Stimulated activated CD4-positive, alpha-beta T cell treated with anti-CD3 and anti-CD28 coated beads, TNF-alpha, amount 100 ng/mL, for 48 hours (primary cell): Measurements from ENCODE around the gene FRMD4A.
"Not testable (repeated sequence)": the region's sequence is repeated elsewhere in the genome, so short reads cannot be mapped to it uniquely, and the experiment has no call there.

Source experiments
- DNase-seq, 3 donors: peaks; one replicate each; pipeline ENCODE4 v3.0.0-alpha.2; 2020; ENCODE audit warnings: low read depth in 3 of 3

The FRMD4A gene

GRCh38 chr10:13950543-13950939 lies 380.2 kb downstream of the FRMD4A start:
- DNase-seq = no peak

- DNase-seq = no peak
Measured at GRCh38 chr10:13949844-13950542, 380.7 kb downstream of the FRMD4A start.

- no peak for DNase-seq
Measured at GRCh38 chr10:13946209-13946460, 384.6 kb downstream of the FRMD4A start.

GRCh38 chr10:13945390-13946208 lies 385.1 kb downstream of the FRMD4A start:
- DNase-seq = no peak

GRCh38 chr10:13944823-13945222 lies 385.9 kb downstream of the FRMD4A start:
- DNase-seq = no peak

- DNase-seq = no peak
Measured at GRCh38 chr10:13943735-13944398, 386.9 kb downstream of the FRMD4A start.

- no peak for DNase-seq
Measured at GRCh38 chr10:13942035-13942434, 388.7 kb downstream of the FRMD4A start.

GRCh38 chr10:13939391-13939790 lies 391.3 kb downstream of the FRMD4A start:
- no peak for DNase-seq

- no peak for DNase-seq
Measured at GRCh38 chr10:13938950-13939349, 391.8 kb downstream of the FRMD4A start.

GRCh38 chr10:13936826-13937225 lies 393.9 kb downstream of the FRMD4A start:
- no peak for DNase-seq

- DNase-seq = no peak
Measured at GRCh38 chr10:13930120-13930519, 400.6 kb downstream of the FRMD4A start.

- no peak for DNase-seq
Measured at GRCh38 chr10:13928451-13928850, 402.3 kb downstream of the FRMD4A start.

- no peak for DNase-seq
Measured at GRCh38 chr10:13925971-13926780, 404.5 kb downstream of the FRMD4A start.

- DNase-seq = no peak
Measured at GRCh38 chr10:13924040-13924725, 406.5 kb downstream of the FRMD4A start.

GRCh38 chr10:13922586-13922985 lies 408.1 kb downstream of the FRMD4A start:
- DNase-seq = no peak

GRCh38 chr10:13921941-13922340 lies 408.8 kb downstream of the FRMD4A start:
- DNase-seq = no peak

- DNase-seq = not testable (repeated sequence)
Measured at GRCh38 chr10:13921131-13921530, 409.6 kb downstream of the FRMD4A start.

- DNase-seq = no peak
Measured at GRCh38 chr10:13920465-13920864, 410.3 kb downstream of the FRMD4A start.

GRCh38 chr10:13920031-13920430 lies 410.7 kb downstream of the FRMD4A start:
- no peak for DNase-seq

GRCh38 chr10:13917791-13918190 lies 412.9 kb downstream of the FRMD4A start:
- no peak for DNase-seq

GRCh38 chr10:13916384-13916947 lies 414.3 kb downstream of the FRMD4A start:
- DNase-seq = no peak
